Measurements from ENCODE around the gene GSAP.
A peak's percentile ranks its signal among the peaks of the same experiment; 100 is the strongest.

DNA sequence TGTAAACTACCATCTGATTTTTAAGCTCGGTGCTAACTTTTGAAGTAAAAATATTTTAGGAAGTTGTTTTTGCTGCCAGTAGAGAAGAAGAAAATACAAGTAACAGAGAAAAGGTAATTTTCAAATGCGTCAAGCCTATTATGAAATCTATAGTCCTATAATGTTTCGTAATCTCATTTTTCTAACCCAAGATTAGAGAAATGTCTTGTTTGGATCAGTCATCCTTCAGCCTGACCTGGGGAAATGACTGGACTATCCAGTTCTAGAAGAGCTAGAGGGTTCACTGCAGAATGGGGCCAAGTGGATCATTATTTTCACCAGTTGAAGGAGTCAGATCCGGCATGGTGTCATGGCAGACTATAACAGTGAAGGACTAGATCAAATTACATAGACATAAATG lies 153.8 kb downstream of the GSAP start:
- TF ChIP-seq RCOR1 (IDR thresholded peaks at IDR 0.05; ENCODE audit: insufficient replicate concordance, low read length) (no peak), FOS (IDR thresholded peaks at IDR 0.05; ENCODE audit: low read depth, low read length) (no peak), CHD1 (IDR thresholded peaks at IDR 0.05; ENCODE audit: low read depth, low read length) (no peak), RAD21 (IDR thresholded peaks at IDR 0.05; ENCODE audit: low read length) (no peak), MXI1 (IDR thresholded peaks at IDR 0.05; ENCODE audit: borderline replicate concordance, low read depth, low read length) (no peak), SMC3 (IDR thresholded peaks at IDR 0.05; ENCODE audit: low read depth, low read length) (no peak), POLR2A (IDR thresholded peaks at IDR 0.05; ENCODE audit: low read depth, low read length) (no peak), MAFK (IDR thresholded peaks at IDR 0.05; ENCODE audit: low read depth, low read length) (no peak), RFX5 (IDR thresholded peaks at IDR 0.05; ENCODE audit: low read depth, low read length) (no peak), CEBPB (IDR thresholded peaks at IDR 0.05; ENCODE audit: low read depth, low read length) (peak; percentile 38; the same call in 1 of the 2 replicates), MAZ (IDR thresholded peaks at IDR 0.05; ENCODE audit: borderline replicate concordance, low read depth, low read length) (no peak)
- TF ChIP-seq, protein P1, sequence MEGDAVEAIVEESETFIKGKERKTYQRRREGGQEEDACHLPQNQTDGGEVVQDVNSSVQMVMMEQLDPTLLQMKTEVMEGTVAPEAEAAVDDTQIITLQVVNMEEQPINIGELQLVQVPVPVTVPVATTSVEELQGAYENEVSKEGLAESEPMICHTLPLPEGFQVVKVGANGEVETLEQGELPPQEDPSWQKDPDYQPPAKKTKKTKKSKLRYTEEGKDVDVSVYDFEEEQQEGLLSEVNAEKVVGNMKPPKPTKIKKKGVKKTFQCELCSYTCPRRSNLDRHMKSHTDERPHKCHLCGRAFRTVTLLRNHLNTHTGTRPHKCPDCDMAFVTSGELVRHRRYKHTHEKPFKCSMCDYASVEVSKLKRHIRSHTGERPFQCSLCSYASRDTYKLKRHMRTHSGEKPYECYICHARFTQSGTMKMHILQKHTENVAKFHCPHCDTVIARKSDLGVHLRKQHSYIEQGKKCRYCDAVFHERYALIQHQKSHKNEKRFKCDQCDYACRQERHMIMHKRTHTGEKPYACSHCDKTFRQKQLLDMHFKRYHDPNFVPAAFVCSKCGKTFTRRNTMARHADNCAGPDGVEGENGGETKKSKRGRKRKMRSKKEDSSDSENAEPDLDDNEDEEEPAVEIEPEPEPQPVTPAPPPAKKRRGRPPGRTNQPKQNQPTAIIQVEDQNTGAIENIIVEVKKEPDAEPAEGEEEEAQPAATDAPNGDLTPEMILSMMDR (conservative IDR thresholded peaks at IDR 0.05; ENCODE audit: low read depth, low read length): no peak
- TF ChIP-seq, protein P2, sequence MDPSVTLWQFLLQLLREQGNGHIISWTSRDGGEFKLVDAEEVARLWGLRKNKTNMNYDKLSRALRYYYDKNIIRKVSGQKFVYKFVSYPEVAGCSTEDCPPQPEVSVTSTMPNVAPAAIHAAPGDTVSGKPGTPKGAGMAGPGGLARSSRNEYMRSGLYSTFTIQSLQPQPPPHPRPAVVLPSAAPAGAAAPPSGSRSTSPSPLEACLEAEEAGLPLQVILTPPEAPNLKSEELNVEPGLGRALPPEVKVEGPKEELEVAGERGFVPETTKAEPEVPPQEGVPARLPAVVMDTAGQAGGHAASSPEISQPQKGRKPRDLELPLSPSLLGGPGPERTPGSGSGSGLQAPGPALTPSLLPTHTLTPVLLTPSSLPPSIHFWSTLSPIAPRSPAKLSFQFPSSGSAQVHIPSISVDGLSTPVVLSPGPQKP (IDR thresholded peaks at IDR 0.05; ENCODE audit: borderline replicate concordance, low read depth, low read length): no peak
- TF ChIP-seq, protein P3, sequence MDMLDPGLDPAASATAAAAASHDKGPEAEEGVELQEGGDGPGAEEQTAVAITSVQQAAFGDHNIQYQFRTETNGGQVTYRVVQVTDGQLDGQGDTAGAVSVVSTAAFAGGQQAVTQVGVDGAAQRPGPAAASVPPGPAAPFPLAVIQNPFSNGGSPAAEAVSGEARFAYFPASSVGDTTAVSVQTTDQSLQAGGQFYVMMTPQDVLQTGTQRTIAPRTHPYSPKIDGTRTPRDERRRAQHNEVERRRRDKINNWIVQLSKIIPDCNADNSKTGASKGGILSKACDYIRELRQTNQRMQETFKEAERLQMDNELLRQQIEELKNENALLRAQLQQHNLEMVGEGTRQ (IDR thresholded peaks at IDR 0.05; ENCODE audit: low read depth, low read length): no peak

Measured in IMR-90 (cell line).